GM23338 (cell line): ENCODE data around the gene CDK18. TPM values are rescaled to one million over a fixed set of nuclear protein-coding genes. Genes with fewer than 3 reads are reported as not detected.

Experiments used
- ATAC-seq: fragments of 200-7000 bp; cut with Tn5 transposase; 3 replicates; pipeline ENCODE4 v1.9.1; 2020
- DNase-seq: peaks from one replicate; pipeline ENCODE4 v3.0.0-alpha.2; 2015; ENCODE audit warnings: low spot score
- H2AFZ ChIP-seq: fragments of 200-600 bp; sonication (generic); 2 replicates; pipeline ENCODE4 v1.8.0; 2016; ENCODE audit warnings: antibody characterized with exemption, mild to moderate bottlenecking, moderate library complexity
- H3F3A ChIP-seq: fragments of 200-600 bp; sonication (generic); replicated peaks from 2 replicates; pipeline ENCODE4 v1.8.0; 2017; ENCODE audit warnings: antibody characterized with exemption, mixed run types, low read depth
- H3K27ac ChIP-seq: fragments of 200-600 bp; sonication (generic); 2 replicates; pipeline ENCODE4 v1.6.1; 2016; ENCODE audit warnings: low read depth
- H3K27me3 ChIP-seq: fragments of 200-600 bp; sonication (generic); 2 replicates; pipeline ENCODE4 v1.8.0; 2016; ENCODE audit warnings: mild to moderate bottlenecking, mixed run types, moderate library complexity; ENCODE audit not compliant: insufficient read depth
- H3K36me3 ChIP-seq: fragments of 200-600 bp; sonication (generic); 2 replicates; pipeline ENCODE4 v1.8.0; 2016; ENCODE audit warnings: mild to moderate bottlenecking; ENCODE audit not compliant: insufficient read depth
- H3K4me1 ChIP-seq: fragments of 200-600 bp; sonication (generic); 2 replicates; pipeline ENCODE4 v1.8.0; 2016; ENCODE audit warnings: mild to moderate bottlenecking, moderate library complexity; ENCODE audit not compliant: insufficient read depth
- H3K4me2 ChIP-seq: fragments of 200-600 bp; sonication (generic); 2 replicates; pipeline ENCODE4 v1.7.1; 2017; ENCODE audit warnings: mixed run types
- H3K4me3 ChIP-seq: fragments of 200-600 bp; sonication (generic); 2 replicates; pipeline ENCODE4 v1.6.1; 2016; ENCODE audit warnings: mixed run types
- H3K79me2 ChIP-seq: fragments of 200-600 bp; sonication (generic); replicated peaks from 2 replicates; pipeline ENCODE4 v1.8.0; 2017; ENCODE audit warnings: mild to moderate bottlenecking; ENCODE audit not compliant: insufficient read depth
- H3K9me2 ChIP-seq: fragments of 200-600 bp; sonication (generic); 2 replicates; pipeline ENCODE4 v1.8.0; 2017; ENCODE audit not compliant: insufficient read depth
- H4K20me1 ChIP-seq: fragments of 200-600 bp; sonication (generic); replicated peaks from 2 replicates; pipeline ENCODE4 v1.8.0; 2017; ENCODE audit warnings: mild to moderate bottlenecking; ENCODE audit not compliant: insufficient read depth
- H3K27ac Mint-ChIP-seq: 2 replicates; pipeline ENCODE4 v1.8.0; 2020; ENCODE audit warnings: inconsistent platforms, mild to moderate bottlenecking, moderate library complexity, mixed read lengths
- H3K27me3 Mint-ChIP-seq: 3 replicates; pipeline ENCODE4 v1.8.0; 2022; ENCODE audit warnings: low read depth, mild to moderate bottlenecking, moderate library complexity, mixed read lengths, inconsistent platforms; ENCODE audit not compliant: insufficient read depth, poor library complexity
- H3K36me3 Mint-ChIP-seq: 3 replicates; pipeline ENCODE4 v1.8.0; 2021; ENCODE audit warnings: low read depth, mild to moderate bottlenecking, inconsistent platforms, moderate library complexity, mixed read lengths
- H3K4me1 Mint-ChIP-seq: 3 replicates; pipeline ENCODE4 v1.8.0; 2020; ENCODE audit warnings: mild to moderate bottlenecking, inconsistent platforms, mixed read lengths
- H3K4me3 Mint-ChIP-seq: 3 replicates; pipeline ENCODE4 v1.8.0; 2021; ENCODE audit warnings: moderate library complexity, mild to moderate bottlenecking, inconsistent platforms, mixed read lengths
- H3K9me3 Mint-ChIP-seq: 3 replicates; pipeline ENCODE4 v1.8.0; 2020; ENCODE audit warnings: moderate library complexity, mild to moderate bottlenecking, inconsistent platforms, mixed read lengths
- CREB1 ChIP-seq: fragments of 250-450 bp; sonication (Bioruptor Pico); IDR thresholded peaks from 2 replicates; pipeline ENCODE4 v1.5.0; 2020; ENCODE audit warnings: low read depth, mild to moderate bottlenecking, moderate library complexity
- CTCF ChIP-seq, 2 experiments: fragments of 200-600 bp in 1 of 2; sonication (generic) in 1 of 2; conservative IDR thresholded peaks; 2 replicates each; pipeline versions ENCODE4 v1.5.1 to v1.6.1; 2016 to 2017; ENCODE audit warnings: antibody characterized with exemption in 2 of 2, low read depth in 2 of 2, mild to moderate bottlenecking in 2 of 2, moderate library complexity in 1 of 2
- ETS1 ChIP-seq: IDR thresholded peaks from 2 replicates; pipeline ENCODE4 v1.6.1; 2016; ENCODE audit warnings: antibody characterized with exemption
- EZH2 ChIP-seq: fragments of 200-600 bp; sonication (generic); IDR thresholded peaks from one replicate; pipeline ENCODE4 v1.8.0; 2017; ENCODE audit warnings: antibody characterized with exemption, mild to moderate bottlenecking, low read depth; ENCODE audit not compliant: unreplicated experiment
- EZH2phosphoT487 ChIP-seq: fragments of 200-600 bp; sonication (generic); IDR thresholded peaks from one replicate; pipeline ENCODE4 v1.8.1; 2018; ENCODE audit warnings: antibody characterized with exemption; ENCODE audit not compliant: unreplicated experiment
- JUNB ChIP-seq: IDR thresholded peaks from one replicate; pipeline ENCODE4 v1.6.1; 2016; ENCODE audit warnings: antibody characterized with exemption; ENCODE audit not compliant: unreplicated experiment
- NANOG ChIP-seq: IDR thresholded peaks from 2 replicates; pipeline ENCODE4 v1.6.1; 2016; ENCODE audit warnings: antibody characterized with exemption, borderline replicate concordance
- POLR2AphosphoS5 ChIP-seq: IDR thresholded peaks from 2 replicates; pipeline ENCODE4 v1.6.1; 2016; ENCODE audit warnings: antibody characterized with exemption, low read depth
- STAT1 ChIP-seq: IDR thresholded peaks from one replicate; pipeline ENCODE4 v1.6.1; 2016; ENCODE audit warnings: antibody characterized with exemption; ENCODE audit not compliant: unreplicated experiment
- ZNF114 ChIP-seq: fragments of 250-450 bp; sonication (Bioruptor Pico); IDR thresholded peaks from 2 replicates; pipeline ENCODE4 v1.5.0; 2020; ENCODE audit warnings: mild to moderate bottlenecking, moderate library complexity
- ZNF331 ChIP-seq: fragments of 250-450 bp; sonication (Bioruptor Pico); IDR thresholded peaks from 2 replicates; pipeline ENCODE4 v1.5.0; 2020; ENCODE audit warnings: low read depth, mild to moderate bottlenecking, moderate library complexity
- polyA plus RNA-seq: library from polyadenylated mRNA; unstranded; fragments of >200 nt; fragmentation: Nextera tagmentation; extraction: Ambion mirVana; gene quantifications from 2 replicates; pipeline ENCODE4 v1.2.1, GENCODE V29; 2016
- total RNA-seq: library from RNA; depleted of rRNA; stranded (reverse); fragments of >200 nt; shearing (Covaris generic); gene quantifications from 2 replicates; pipeline ENCODE4 v1.2.3, GENCODE V29; 2014

CDK18 gene
- total and polyA plus RNA-seq, 2 experiments from 2014 or later, result 21.1 to 46.5 TPM

GRCh38 chr1:205470131-205470530 is 34.3 kb upstream of the CDK18 start:
- Histone ChIP-seq H3K36me3 (no peaks in the 10 kb centered on the region), H3K27me3 (no peaks in the 10 kb centered on the region), H3K4me2 (no peak overlapping the region), H3K27ac (no peak overlapping the region), H2AFZ (peak overlapping the region; percentile 59; the same call in 1 of the 2 replicates), H3K4me3 (no peak overlapping the region), H3F3A (peaks cover 7% of the 10 kb centered on the region; the same call in 1 of the 2 replicates), H3K4me1 (peaks cover 21% of the 10 kb centered on the region), H3K9me2 (no peaks in the 10 kb centered on the region), H3K79me2 (no peaks in the 10 kb centered on the region), H4K20me1 (no peaks in the 10 kb centered on the region)
- Mint-ChIP-seq H3K27ac (no peak overlapping the region), H3K4me3 (no peak overlapping the region), H3K9me3 (peaks cover 4% of the 10 kb centered on the region; the same call in 2 of the 3 replicates), H3K27me3 (peaks cover 17% of the 10 kb centered on the region), H3K4me1 (peaks cover 27% of the 10 kb centered on the region), H3K36me3 (peaks cover 6% of the 10 kb centered on the region; the same call in 1 of the 3 replicates)
- ATAC-seq, result no peak
- TF ChIP-seq EZH2, result no peak
- TF ChIP-seq ETS1, result no peak
- no peak for TF ChIP-seq POLR2AphosphoS5
- TF ChIP-seq CTCF (conservative IDR thresholded peaks at IDR 0.05; ENCODE audit: low read depth in 2 of 2), result no peak
- no peak for TF ChIP-seq CREB1 (CRISPR knock-in tag)
- no peak for TF ChIP-seq EZH2phosphoT487
- TF ChIP-seq ZNF114, result no peak
- no peak for TF ChIP-seq JUNB
- TF ChIP-seq ZNF331 (CRISPR knock-in tag), result no peak
- no peak for TF ChIP-seq STAT1
- no peak for TF ChIP-seq NANOG
- DNase-seq, result no peak

DNA sequence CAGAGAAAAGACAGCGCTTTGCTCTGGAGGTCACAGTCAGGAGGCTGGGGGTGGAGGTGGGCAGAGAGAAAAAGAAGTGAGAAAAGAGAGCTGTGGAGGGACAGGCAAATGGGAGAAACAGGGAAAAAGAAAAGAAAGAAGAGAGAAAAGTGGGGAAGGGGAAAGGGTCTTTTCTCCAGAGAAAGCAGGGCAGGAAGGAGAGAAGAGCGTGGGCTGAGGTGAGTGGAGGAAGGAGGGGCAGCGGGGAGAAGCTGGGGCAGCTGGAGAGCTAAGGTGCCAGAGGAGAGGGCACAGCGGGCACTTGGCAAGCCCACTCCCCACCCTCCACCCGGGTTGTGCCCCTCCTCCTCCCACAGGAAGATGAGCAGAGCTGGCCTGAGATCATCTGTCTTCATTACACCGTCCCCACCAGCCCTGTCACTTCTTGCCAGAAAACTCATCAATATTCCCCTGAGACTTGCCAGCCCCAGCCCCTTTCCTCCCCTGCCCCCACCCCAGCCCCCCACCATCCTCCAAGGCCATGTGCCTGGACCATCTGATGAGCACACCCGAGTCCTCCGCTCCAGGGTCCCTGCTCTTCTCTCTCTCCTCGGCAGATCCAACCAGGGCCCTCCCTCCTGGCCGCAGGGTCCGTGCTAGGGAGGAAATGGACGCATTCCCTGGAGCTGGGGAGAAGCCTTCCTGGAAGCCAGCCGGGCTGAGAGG is 31.6 kb upstream of the CDK18 start:
- H3K79me2 ChIP-seq, result no peaks in the 10 kb centered on the region
- Mint-ChIP-seq H3K4me3 (peak overlapping the region; percentile 32; the same call in 1 of the 3 replicates), H3K27me3 (peaks cover 14% of the 10 kb centered on the region), H3K27ac (no peak overlapping the region), H3K4me1 (peaks cover 31% of the 10 kb centered on the region), H3K9me3 (peaks cover 14% of the 10 kb centered on the region), H3K36me3 (peaks cover 6% of the 10 kb centered on the region; the same call in 2 of the 3 replicates)
- H3F3A ChIP-seq, result peaks cover 7% of the 10 kb centered on the region; the same call in 1 of the 2 replicates
- no peaks in the 10 kb centered on the region for H4K20me1 ChIP-seq
- no peak overlapping the region for H3K4me3 ChIP-seq
- peak overlapping the region; percentile 38 for H2AFZ ChIP-seq
- DNase-seq (peak; percentile 46), ATAC-seq (peak; percentile 57)
- peak overlapping the region; percentile 38; the same call in 1 of the 2 replicates for H3K4me2 ChIP-seq
- H3K36me3 ChIP-seq, result no peaks in the 10 kb centered on the region
- H3K27me3 ChIP-seq, result no peaks in the 10 kb centered on the region
- H3K9me2 ChIP-seq, result no peaks in the 10 kb centered on the region
- H3K27ac ChIP-seq, result no peak overlapping the region
- H3K4me1 ChIP-seq, result peaks cover 20% of the 10 kb centered on the region
- TF ChIP-seq ETS1, result no peak
- TF ChIP-seq JUNB, result no peak
- no peak for TF ChIP-seq NANOG
- TF ChIP-seq CTCF (conservative IDR thresholded peaks at IDR 0.05; ENCODE audit: low read depth in 2 of 2), result no peak
- TF ChIP-seq EZH2phosphoT487, result no peak
